ENCODE data around the gene PTCRA. TPM values are rescaled to one million over a fixed set of nuclear protein-coding genes. Genes with fewer than 3 reads are reported as not detected.
A peak's percentile ranks its signal among the peaks of the same experiment; 100 is the strongest.
"Not testable (repeated sequence)": the region's sequence is repeated elsewhere in the genome, so short reads cannot be mapped to it uniquely, and the experiment has no call there.

The PTCRA gene
- total RNA-seq, 1 experiment from 2014 or later, result not detected

DNA sequence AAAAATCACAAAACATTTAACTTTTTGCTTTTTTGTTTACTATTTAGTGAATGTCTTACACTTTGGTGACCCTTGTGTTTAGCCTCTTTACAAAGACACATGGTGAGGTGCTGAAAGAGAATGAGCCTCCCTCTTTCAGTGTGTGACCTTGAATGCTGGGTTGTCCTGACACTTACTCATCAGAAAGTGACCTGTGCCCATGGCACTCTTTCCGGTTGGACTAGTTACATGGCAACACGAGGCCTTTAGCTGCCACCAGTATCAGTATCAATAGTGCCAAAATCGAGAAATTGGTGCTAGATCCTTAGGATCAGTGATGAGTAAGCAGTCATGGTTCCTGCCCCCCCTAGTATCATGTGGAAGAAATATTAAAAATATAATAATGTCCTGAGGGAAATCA is 38.2 kb upstream of the PTCRA start:
- no TSS peak for BruUV-seq (replicated peaks)
- Histone ChIP-seq H3K36me3 (ENCODE audit: control insufficient read depth, insufficient read depth, low read length) (no peaks in the 10 kb centered on the region; the same call in 1 of the 2 replicates), H3K9me3 (ENCODE audit: control insufficient read depth, insufficient read depth, low read depth, low read length) (no peaks in the 10 kb centered on the region), H3K27me3 (ENCODE audit: control insufficient read depth, insufficient read depth, low read length) (no peaks in the 10 kb centered on the region), H3K27ac (ENCODE audit: low read length) (0 out of 2 replicates have a peak overlapping the region, but pooled peaks have one; percentile 20), H3K4me1 (ENCODE audit: control insufficient read depth, insufficient read depth, low read length) (peaks cover 4% of the 10 kb centered on the region; the same call in 1 of the 2 replicates), H3K4me3 (ENCODE audit: low read depth in 2 of 2, low read length in 2 of 2) (no peak overlapping the region)
- ATAC-seq (no peak), DNase-seq (ENCODE audit: low read depth, low spot score) (no peak)
- no peak for TF ChIP-seq TCF7L2 (IDR thresholded peaks at IDR 0.05; ENCODE audit: low read depth, low read length)
- TF ChIP-seq POLR2AphosphoS5 (IDR thresholded peaks at IDR 0.05; ENCODE audit: low read depth, low read length), result no peak
- TF ChIP-seq, protein P1, sequence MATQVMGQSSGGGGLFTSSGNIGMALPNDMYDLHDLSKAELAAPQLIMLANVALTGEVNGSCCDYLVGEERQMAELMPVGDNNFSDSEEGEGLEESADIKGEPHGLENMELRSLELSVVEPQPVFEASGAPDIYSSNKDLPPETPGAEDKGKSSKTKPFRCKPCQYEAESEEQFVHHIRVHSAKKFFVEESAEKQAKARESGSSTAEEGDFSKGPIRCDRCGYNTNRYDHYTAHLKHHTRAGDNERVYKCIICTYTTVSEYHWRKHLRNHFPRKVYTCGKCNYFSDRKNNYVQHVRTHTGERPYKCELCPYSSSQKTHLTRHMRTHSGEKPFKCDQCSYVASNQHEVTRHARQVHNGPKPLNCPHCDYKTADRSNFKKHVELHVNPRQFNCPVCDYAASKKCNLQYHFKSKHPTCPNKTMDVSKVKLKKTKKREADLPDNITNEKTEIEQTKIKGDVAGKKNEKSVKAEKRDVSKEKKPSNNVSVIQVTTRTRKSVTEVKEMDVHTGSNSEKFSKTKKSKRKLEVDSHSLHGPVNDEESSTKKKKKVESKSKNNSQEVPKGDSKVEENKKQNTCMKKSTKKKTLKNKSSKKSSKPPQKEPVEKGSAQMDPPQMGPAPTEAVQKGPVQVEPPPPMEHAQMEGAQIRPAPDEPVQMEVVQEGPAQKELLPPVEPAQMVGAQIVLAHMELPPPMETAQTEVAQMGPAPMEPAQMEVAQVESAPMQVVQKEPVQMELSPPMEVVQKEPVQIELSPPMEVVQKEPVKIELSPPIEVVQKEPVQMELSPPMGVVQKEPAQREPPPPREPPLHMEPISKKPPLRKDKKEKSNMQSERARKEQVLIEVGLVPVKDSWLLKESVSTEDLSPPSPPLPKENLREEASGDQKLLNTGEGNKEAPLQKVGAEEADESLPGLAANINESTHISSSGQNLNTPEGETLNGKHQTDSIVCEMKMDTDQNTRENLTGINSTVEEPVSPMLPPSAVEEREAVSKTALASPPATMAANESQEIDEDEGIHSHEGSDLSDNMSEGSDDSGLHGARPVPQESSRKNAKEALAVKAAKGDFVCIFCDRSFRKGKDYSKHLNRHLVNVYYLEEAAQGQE (IDR thresholded peaks at IDR 0.05; ENCODE audit: insufficient read depth in 1 of 2, low read depth in 2 of 2, low read length in 1 of 2), result no peak
- TF ChIP-seq, protein P2, sequence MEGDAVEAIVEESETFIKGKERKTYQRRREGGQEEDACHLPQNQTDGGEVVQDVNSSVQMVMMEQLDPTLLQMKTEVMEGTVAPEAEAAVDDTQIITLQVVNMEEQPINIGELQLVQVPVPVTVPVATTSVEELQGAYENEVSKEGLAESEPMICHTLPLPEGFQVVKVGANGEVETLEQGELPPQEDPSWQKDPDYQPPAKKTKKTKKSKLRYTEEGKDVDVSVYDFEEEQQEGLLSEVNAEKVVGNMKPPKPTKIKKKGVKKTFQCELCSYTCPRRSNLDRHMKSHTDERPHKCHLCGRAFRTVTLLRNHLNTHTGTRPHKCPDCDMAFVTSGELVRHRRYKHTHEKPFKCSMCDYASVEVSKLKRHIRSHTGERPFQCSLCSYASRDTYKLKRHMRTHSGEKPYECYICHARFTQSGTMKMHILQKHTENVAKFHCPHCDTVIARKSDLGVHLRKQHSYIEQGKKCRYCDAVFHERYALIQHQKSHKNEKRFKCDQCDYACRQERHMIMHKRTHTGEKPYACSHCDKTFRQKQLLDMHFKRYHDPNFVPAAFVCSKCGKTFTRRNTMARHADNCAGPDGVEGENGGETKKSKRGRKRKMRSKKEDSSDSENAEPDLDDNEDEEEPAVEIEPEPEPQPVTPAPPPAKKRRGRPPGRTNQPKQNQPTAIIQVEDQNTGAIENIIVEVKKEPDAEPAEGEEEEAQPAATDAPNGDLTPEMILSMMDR (IDR thresholded peaks at IDR 0.05), result no peak
- no peak for TF ChIP-seq SIN3A (IDR thresholded peaks at IDR 0.05; ENCODE audit: borderline replicate concordance, insufficient read depth, low read depth, low read length)
- ChIA-PET CTCF (interaction anchor here (0.7 kb wide), 1 partner anchor 461 kb away, joined by 3 read pairs; no protein-coding TSS in a partner anchor), POLR2A (no interaction called here)
- intact Hi-C loops (cut with micrococcal nuclease; ENCODE audit: unreplicated experiment) (loop anchor here (5.0 kb wide), 3 partner anchors 130 to 215 kb away; partner anchors contain the start of gene TBCC), in situ Hi-C loops (cut with HindIII; ENCODE audit: low pct_unique_long_range_greater_than_20kb, low sequenced_read_pairs) (no loop called here)

DNA sequence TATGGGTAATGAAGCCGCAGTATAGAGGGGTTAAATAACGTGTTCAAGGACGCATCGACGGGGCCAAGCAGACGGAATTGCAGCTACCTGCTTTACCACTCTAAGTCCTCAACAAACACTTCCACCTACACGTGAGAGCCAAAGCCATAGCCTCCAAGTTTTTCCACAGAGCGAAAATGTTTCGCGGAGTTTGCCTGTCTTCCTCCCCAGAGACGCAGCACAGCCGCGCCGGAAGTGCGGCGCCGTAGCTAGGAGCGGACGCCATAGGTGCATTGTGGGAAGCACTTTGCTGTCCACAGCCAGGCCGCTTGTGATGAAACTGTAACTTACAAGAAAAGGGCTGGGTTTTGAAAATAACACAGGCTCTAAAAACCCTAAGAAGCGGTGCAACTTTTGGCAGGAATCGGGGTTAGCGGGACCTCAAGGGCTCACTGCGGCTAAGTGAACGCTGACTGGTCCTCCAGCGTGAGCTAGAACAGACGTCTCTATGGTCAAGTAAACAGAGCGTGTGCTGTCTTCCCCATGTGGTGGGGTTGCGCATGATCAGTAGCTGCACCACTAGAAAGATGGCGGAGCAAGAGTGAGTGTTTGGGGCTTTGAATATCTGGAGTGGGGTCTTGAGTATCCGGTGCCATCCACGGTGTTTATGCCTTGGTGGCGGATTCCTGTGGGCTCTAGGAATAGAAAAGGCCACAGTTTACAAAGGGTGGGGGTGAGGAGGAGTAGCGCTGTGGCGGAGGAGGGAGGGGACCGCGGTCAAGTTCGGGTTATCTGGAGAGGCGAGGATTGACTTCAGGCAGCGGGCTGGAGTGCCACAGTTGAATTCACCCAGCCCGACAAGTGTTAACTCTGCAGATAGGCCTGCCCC is 36.2 kb upstream of the PTCRA start, which contains the start of gene RPL7L1:
TSS of gene RPL7L1 (plus strand) at position 245 of the 868 bp plus-strand sequence. CDS start at position 540, 295 bp downstream.
- DNase-seq (ENCODE audit: low read depth, low spot score), result peak; percentile 85
- TF ChIP-seq SIN3A (IDR thresholded peaks at IDR 0.05; ENCODE audit: borderline replicate concordance, insufficient read depth, low read depth, low read length), result 0 out of 2 replicates have a peak, but pooled peaks have one; percentile 28
- TF ChIP-seq, protein P1 (IDR thresholded peaks at IDR 0.05; ENCODE audit: insufficient read depth in 1 of 2, low read depth in 2 of 2, low read length in 1 of 2), result no peak; a peak in 2 of 4 replicates
- TF ChIP-seq, protein P2 (IDR thresholded peaks at IDR 0.05), result no peak
- peak; percentile 96 for TF ChIP-seq POLR2AphosphoS5 (IDR thresholded peaks at IDR 0.05; ENCODE audit: low read depth, low read length)
- H3K4me1 ChIP-seq (ENCODE audit: control insufficient read depth, insufficient read depth, low read length), result peaks cover 4% of the 10 kb centered on the region; the same call in 1 of the 2 replicates
- peak; percentile 97 for ATAC-seq
- peaks cover 15% of the 10 kb centered on the region for H3K36me3 ChIP-seq (ENCODE audit: control insufficient read depth, insufficient read depth, low read length)
- in situ Hi-C loops (cut with HindIII; ENCODE audit: low pct_unique_long_range_greater_than_20kb, low sequenced_read_pairs), result no loop called here
- intact Hi-C loops (cut with micrococcal nuclease; ENCODE audit: unreplicated experiment), result loop anchor here (5.0 kb wide), 3 partner anchors 132 to 217 kb away; partner anchors contain the start of gene TBCC
- ChIA-PET POLR2A (interaction anchor here (0.6 to 1.6 kb wide), 7 partner anchors 12 to 761 kb away, joined by 3 to 8 read pairs (median 6); partner anchors contain the start of gene BICRAL), CTCF (interaction anchor here (0.7 kb wide), 1 partner anchor 164 kb away, joined by 4 read pairs; no protein-coding TSS in a partner anchor)
- no peaks in the 10 kb centered on the region for H3K9me3 ChIP-seq (ENCODE audit: control insufficient read depth, insufficient read depth, low read depth, low read length)
- H3K27me3 ChIP-seq (ENCODE audit: control insufficient read depth, insufficient read depth, low read length), result no peaks in the 10 kb centered on the region
- no TSS peak for BruUV-seq (replicated peaks)
- peak within 1 kb of the TSS; percentile 77 to 99 for H3K4me3 ChIP-seq (ENCODE audit: low read depth in 2 of 2, low read length in 2 of 2)
- H3K27ac ChIP-seq (ENCODE audit: low read length), result peak within 1 kb of the TSS; percentile 99

DNA sequence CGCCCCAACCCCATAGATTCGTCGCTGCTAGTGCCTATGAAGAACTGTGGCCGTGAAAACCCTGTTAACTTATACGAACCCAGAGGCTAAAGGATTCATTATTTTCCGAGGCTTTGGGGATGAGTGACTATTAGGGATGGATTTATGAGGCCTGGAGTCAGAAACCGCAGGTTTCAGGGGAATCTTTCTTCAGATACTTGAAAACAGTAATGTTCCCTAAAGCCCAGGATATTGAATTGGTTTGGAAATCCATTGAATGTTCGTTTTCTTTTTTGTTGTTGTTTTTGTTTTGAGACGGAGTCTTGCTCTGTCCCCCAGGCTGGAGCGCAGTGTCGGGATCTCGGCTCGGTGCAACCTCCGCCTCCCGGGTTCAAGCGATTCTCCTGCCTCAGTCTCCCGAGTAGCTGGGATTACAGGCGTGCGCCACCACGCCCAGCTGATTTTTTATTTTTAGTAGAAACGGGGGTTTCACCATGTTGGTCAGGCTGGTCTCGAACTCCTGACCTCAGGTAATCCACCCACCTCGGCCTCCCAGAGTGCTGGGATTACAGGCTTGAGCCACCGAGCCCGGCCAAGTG is 35.5 kb upstream of the PTCRA start:
- DNase-seq (ENCODE audit: low read depth, low spot score); intact Hi-C loops (cut with micrococcal nuclease; ENCODE audit: unreplicated experiment); H3K27me3 ChIP-seq (ENCODE audit: control insufficient read depth, insufficient read depth, low read length); ATAC-seq; in situ Hi-C loops (cut with HindIII; ENCODE audit: low pct_unique_long_range_greater_than_20kb, low sequenced_read_pairs); H3K4me1 ChIP-seq (ENCODE audit: control insufficient read depth, insufficient read depth, low read length); CTCF ChIA-PET; H3K9me3 ChIP-seq (ENCODE audit: control insufficient read depth, insufficient read depth, low read depth, low read length): not testable (repeated sequence)
- BruUV-seq (replicated peaks), result TSS peak; percentile 94
- Histone ChIP-seq H3K36me3 (ENCODE audit: control insufficient read depth, insufficient read depth, low read length) (peaks cover 18% of the 10 kb centered on the region), H3K27ac (ENCODE audit: low read length) (peak overlapping the region; percentile 99), H3K4me3 (ENCODE audit: low read depth in 2 of 2, low read length in 2 of 2) (peak overlapping the region; percentile 77 to 99)
- POLR2A ChIA-PET, result interaction anchor here (0.6 kb wide), 2 partner anchors 93 to 762 kb away, joined by 3 to 6 read pairs; no protein-coding TSS in a partner anchor
